ENCODE measurements around the gene IFNL3.

GRCh38 chr19:39263912-39264305, 19.1 kb upstream of the IFNL3 start:
- TF ChIP-seq CTCF (IDR thresholded peaks at IDR 0.05 in 4 of 5, conservative IDR thresholded peaks at IDR 0.05 in 1 of 5) = no peak
- no peak for TF ChIP-seq POLR2A (IDR thresholded peaks at IDR 0.05)

All from gastrocnemius medialis (tissue), 4 donors.